GM19397 (cell line): ENCODE results near the gene CCS.
A peak's percentile ranks its signal among the peaks of the same experiment; 100 is the strongest.
"Not testable (repeated sequence)": the region's sequence is repeated elsewhere in the genome, so short reads cannot be mapped to it uniquely, and the experiment has no call there.

Experiments used
- ATAC-seq: cut with Tn5 transposase; IDR thresholded peaks from one replicate; pipeline ENCODE4 v1.9.1; 2021; ENCODE audit warnings: mild to moderate bottlenecking, moderate library complexity; ENCODE audit not compliant: unreplicated experiment

Gene CCS

GRCh38 chr11:66625041-66625751 lies 32.2 kb downstream of the CCS start:
- ATAC-seq: no peak

DNA sequence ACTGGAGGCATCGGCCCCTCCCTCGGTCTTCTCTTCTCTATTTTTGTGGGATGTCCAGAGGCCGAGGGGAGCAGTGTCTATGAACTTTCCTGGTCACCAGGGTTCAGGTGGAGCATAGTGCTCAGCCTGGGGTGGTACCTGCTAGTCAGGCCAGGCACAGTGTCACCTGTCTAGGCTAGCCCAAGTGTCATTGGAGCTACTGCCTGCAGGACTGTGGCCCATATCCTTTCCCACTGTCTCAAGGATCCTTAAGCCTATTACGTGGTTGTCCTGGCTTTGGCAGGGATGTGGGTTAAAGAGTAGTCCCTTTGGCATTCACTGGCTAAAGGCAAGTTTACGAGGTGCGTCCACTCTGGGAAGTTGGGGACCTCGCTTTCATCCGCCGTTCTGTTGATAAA lies 32.8 kb downstream of the CCS start:
- ATAC-seq: no peak

DNA sequence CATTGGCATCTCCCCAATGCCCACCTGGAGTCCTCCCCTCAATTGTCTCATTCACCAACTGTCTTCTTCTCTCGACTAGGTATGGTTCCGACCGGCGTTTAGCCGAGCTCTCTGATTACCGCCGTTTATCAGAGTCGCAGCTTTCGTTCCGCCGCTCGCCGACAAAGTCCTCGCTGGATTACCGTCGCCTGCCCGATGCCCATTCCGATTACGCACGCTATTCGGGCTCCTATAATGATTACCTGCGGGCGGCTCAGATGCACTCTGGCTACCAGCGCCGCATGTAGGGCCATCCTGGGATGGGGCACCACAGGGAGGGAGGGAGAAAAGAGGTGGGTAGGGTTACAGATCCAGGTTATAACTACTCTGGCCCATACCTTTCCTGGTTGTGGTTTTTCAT lies 33.4 kb downstream of the CCS start:
- ATAC-seq: no peak

DNA sequence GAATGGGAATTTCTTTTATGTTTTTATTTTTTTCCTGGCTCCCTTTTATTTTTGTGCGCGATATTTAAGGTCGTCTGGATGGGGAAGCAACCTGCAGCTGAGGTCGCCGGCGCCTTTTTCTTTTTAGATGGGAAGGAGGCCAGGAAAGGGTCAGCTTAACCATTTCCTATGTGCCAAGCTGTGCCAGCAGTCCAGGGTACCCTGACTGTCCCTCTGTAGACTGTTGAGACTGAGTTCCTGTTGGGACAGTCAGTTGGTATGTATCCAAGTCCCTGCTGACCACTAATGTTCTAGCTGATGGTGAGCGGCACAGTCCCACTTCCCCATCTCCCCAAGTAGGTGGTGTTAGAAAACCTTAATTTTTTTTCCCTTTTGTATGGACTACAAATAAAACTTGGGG lies 33.9 kb downstream of the CCS start:
- ATAC-seq: no peak

DNA sequence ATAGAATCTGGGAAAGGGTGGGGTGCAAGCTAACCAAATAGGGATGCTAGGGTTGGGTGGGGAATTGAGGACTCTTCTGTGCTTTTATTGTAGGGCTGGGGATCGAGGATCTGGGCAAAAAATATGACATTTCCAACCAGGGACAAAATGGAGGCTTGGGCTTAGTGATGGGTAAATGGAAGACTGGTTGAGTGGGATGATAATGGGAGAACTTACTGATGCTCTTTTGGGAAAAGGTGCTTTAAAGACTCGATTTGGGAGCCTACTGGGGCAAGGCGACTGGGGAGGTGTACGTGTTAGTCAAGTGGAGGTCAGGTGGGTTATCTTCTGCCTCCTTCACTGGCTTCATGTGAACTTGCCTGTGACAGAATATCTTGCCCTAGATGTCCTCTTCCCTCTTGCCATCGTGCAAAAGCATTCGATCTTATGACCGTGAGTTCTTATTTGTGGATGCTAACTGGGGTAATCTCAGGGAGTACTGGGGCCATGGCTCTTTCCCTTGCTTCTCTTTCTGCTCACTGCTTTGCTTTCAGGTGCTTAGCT lies 35.1 kb downstream of the CCS start:
- no peak for ATAC-seq

- ATAC-seq: no peak
Observed at GRCh38 chr11:66629356-66629755, 36.4 kb downstream of the CCS start.

- no peak for ATAC-seq
Observed at GRCh38 chr11:66631883-66632282, 38.9 kb downstream of the CCS start.

GRCh38 chr11:66632952-66633351 lies 40.0 kb downstream of the CCS start:
- ATAC-seq: no peak

DNA sequence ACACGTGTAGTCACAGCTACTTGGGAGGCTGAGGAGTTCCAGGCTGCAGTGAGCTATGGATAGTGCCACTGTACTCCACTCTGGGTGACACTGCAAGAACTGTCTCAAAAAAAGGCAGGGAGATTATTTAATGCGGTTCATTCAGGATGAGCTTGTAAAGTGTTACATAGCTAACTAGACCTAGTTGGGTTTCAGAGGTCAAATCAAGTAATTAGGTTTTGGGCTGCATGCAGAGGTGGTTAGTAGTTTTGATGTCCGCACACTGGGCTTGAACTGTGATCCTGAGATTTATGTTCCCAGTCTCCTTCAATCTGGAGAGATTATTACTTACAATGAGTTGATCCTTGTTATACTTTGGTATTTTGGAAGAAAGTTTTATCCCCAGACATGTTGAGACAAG lies 43.4 kb downstream of the CCS start:
- ATAC-seq: no peak

GRCh38 chr11:66637557-66638176 lies 44.7 kb downstream of the CCS start:
- no peak for ATAC-seq

- peak; percentile 95 for ATAC-seq
Observed at GRCh38 chr11:66638177-66639065, 45.4 kb downstream of the CCS start, which contains the start of gene RBM4. RBM4 (plus strand) TSS chr11:66638703; CDS start chr11:66639712, 1,009 bp downstream.

GRCh38 chr11:66639066-66639813 lies 46.3 kb downstream of the CCS start:
- ATAC-seq: no peak

- ATAC-seq: not testable (repeated sequence)
Observed at GRCh38 chr11:66639814-66640340, 46.9 kb downstream of the CCS start.

- no peak for ATAC-seq
Observed at GRCh38 chr11:66641834-66642233, 48.8 kb downstream of the CCS start.

DNA sequence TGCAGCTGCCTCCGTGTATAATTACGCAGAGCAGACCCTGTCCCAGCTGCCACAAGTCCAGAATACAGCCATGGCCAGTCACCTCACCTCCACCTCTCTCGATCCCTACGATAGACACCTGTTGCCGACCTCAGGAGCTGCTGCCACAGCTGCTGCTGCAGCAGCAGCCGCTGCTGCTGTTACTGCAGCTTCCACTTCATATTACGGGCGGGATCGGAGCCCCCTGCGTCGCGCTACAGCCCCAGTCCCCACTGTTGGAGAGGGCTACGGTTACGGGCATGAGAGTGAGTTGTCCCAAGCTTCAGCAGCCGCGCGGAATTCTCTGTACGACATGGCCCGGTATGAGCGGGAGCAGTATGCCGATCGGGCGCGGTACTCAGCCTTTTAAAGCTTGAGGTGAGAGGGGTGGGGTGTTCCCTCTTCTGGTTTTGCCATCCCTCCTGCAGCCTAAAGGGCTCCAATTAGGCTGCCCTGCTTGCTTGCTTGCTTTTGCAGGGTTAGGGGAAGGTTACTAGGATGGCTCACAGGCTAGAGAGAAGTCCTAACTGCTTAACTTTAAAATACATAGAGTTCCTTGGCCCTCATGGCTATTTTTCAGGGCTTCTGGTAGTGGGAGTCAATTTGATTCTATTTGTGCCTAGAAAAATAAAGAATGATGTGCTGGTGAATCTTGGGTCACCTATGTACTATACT lies 50.9 kb downstream of the CCS start:
- ATAC-seq: no peak

GRCh38 chr11:66646828-66647227 lies 53.8 kb downstream of the CCS start:
- no peak for ATAC-seq

DNA sequence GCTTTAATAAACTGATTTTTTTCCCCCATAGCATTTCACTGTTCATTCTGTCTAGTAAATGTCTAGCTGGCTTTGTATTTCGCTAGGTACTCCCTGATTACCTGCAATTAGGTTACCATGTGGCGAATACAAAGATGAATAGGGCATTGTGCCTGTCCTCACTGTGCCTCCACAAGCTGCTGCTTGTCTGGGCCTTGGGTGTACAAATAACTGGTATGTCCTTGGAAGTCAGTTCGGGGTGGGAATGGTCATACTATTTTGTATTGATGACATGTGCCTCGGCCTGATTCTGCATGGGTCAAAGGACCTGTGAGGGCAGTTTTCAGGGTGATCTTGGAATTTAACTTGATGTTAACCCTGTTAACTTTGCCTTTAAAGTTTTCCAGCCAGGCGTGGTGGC lies 56.9 kb downstream of the CCS start:
- no peak for ATAC-seq

DNA sequence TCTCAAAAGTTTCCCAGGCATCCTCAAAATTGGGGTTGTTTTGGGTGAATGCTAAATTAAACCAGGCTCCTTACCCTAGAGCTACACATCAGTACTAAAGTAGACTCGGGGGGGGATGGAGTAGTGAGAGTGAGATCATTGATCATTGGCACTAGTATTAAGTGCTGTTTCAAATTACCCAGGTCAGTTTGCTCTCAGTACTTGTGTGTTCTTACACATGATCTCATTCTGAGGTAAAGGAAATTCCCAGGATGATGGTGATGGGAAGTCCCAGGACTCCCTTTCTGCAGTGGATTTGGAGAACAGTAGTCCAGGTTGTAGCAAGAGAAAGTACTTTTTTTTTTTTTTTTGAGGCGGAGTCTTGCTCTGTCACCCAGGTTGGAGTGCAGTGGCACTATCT lies 58.0 kb downstream of the CCS start:
- no peak for ATAC-seq

DNA sequence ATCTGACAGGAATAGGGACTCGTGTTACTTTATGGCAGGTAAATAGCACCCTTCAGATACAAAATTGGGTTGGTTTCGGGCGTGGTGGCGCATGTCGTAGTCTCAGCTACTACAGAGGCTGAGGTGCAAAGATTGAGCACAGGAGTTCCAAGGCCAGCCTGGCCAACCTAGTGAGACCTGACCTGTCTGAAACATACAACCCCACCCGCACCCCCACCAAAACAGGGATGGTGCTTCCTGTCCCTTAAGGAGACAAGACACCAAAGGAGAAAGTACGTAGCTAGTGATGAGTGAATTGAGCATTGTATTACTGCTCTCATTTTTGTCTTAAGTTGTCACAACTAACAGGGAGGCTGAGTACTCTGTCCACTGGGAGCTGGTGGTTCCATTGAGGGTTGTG lies 59.7 kb downstream of the CCS start:
- no peak for ATAC-seq

DNA sequence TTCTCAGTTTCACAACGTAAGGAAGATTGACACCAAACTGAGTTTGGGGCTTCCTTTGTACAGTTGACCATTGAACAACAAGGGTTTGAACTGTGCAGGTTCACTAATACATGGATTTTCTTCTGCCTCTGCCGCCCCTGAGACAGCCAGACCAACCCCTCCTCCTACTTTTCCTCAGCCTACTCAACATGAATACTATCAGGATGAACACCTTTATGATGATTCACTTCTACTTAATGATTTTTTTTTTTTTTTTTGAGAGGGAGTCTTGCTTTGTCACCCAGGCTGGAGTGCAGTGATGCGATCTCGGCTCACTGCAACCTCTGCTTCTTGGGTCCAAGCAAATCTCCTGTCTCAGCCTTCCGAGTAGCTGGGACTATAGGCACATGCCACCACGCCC lies 60.1 kb downstream of the CCS start:
- ATAC-seq: no peak
